Neural cell (in vitro differentiated cells): Measurements from ENCODE around the gene PDE4D.

Source experiments
- CTCF ChIP-seq: fragments of 450-650 bp; IDR thresholded peaks from 2 replicates; pipeline ENCODE4 v1.5.1; 2014; ENCODE audit warnings: antibody characterized with exemption, mild to moderate bottlenecking, moderate library complexity; ENCODE audit not compliant: poor library complexity, severe bottlenecking
- EP300 ChIP-seq: fragments of 450-650 bp; conservative IDR thresholded peaks from 2 replicates; pipeline ENCODE4 v1.6.1; 2014; ENCODE audit warnings: antibody characterized with exemption, mild to moderate bottlenecking, moderate library complexity; ENCODE audit not compliant: poor library complexity, severe bottlenecking
- POLR2AphosphoS5 ChIP-seq: IDR thresholded peaks from 2 replicates; pipeline ENCODE4 v1.6.1; 2012
- REST ChIP-seq: IDR thresholded peaks from 2 replicates; pipeline ENCODE4 v1.6.1; 2012; ENCODE audit warnings: borderline replicate concordance

GRCh38 chr5:59466271-59466670 is 427.3 kb downstream of the PDE4D start:
- TF ChIP-seq REST (no peak), CTCF (no peak), POLR2AphosphoS5 (no peak), EP300 (no peak)
